NB4 (cell line): ENCODE measurements around the gene CPNE9.

ENCODE experiments used
- CTCF ChIP-seq: IDR thresholded peaks from one replicate; pipeline ENCODE4 v1.5.1; 2012; ENCODE audit warnings: low read depth, low read length
- MYC ChIP-seq: IDR thresholded peaks from 2 replicates; pipeline ENCODE4 v1.6.1; 2011; ENCODE audit warnings: low read depth, low read length

- TF ChIP-seq CTCF, result no peak
- no peak for TF ChIP-seq MYC
These were observed 47.2 kb downstream of the CPNE9 start for GRCh38 chr3:9750556-9751411.
